Sigmoid colon (tissue), 4 donors: Measurements from ENCODE around the gene GSK3B.

Experiments
- CTCF ChIP-seq, 4 experiments: fragments of 450-650 bp in 3 of 4; fragments of 200-600 bp in 1 of 4; IDR thresholded peaks; one replicate each; pipeline ENCODE4 v1.5.1; 2016 to 2019; ENCODE audit warnings: antibody characterized with exemption in 4 of 4, mild to moderate bottlenecking in 3 of 4, moderate library complexity in 2 of 4
- EP300 ChIP-seq, 4 donors: sonication (generic); formaldehyde crosslinking; IDR thresholded peaks; one replicate each; pipeline ENCODE4 v1.6.1; 2017; ENCODE audit warnings: antibody characterized with exemption in 4 of 4
- POLR2A ChIP-seq, 2 donors: fragments of 450-650 bp; IDR thresholded peaks; one replicate each; pipeline ENCODE4 v1.6.1; 2016; ENCODE audit warnings: antibody characterized with exemption in 2 of 2, mild to moderate bottlenecking in 2 of 2, moderate library complexity in 2 of 2
- POLR2AphosphoS5 ChIP-seq, 4 donors: sonication (generic); formaldehyde crosslinking; IDR thresholded peaks; one replicate each; pipeline ENCODE4 v1.6.1; 2017; ENCODE audit warnings: antibody characterized with exemption in 4 of 4

DNA sequence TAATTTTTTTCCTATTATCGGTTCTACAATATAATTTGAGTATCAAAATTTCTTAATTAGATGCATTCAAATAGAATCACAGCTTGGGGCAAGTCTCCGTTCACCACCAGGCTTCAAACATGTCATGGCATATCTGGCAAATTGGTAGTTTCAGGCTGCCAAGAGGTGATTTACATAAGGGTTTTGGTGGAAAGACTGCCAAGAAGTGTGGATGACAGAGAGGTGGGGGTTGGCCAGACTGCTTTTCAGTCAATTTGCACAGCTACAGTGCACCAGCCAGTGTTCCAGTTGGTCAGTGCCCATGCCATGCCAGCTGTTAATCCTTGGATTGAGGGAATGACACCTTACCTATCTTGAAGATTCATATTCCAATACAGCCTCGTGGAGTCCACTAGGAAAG is 8.4 kb upstream of the GSK3B start:
- no peak for TF ChIP-seq POLR2AphosphoS5 (IDR thresholded peaks at IDR 0.05)
- TF ChIP-seq CTCF (IDR thresholded peaks at IDR 0.05): no peak
- no peak for TF ChIP-seq POLR2A (IDR thresholded peaks at IDR 0.05)
- TF ChIP-seq EP300 (IDR thresholded peaks at IDR 0.05): no peak
